OCI-LY1 (cell line): Measurements from ENCODE around the gene MDN1.

ENCODE experiments used
- H2AFZ ChIP-seq: fragments of 200-600 bp; sonication (generic), shearing (Covaris generic); 2 replicates; pipeline ENCODE4 v1.6.0; 2014; ENCODE audit warnings: antibody characterized with exemption, mild to moderate bottlenecking, low read length
- H3F3A ChIP-seq: fragments of 200-600 bp; sonication (generic), shearing (Covaris generic); 2 replicates; pipeline ENCODE4 v1.6.0; 2014; ENCODE audit warnings: mild to moderate bottlenecking, antibody characterized with exemption, low read length, moderate library complexity; ENCODE audit not compliant: insufficient read depth
- H3K27ac ChIP-seq: fragments of 200-600 bp; sonication (generic); 2 replicates; pipeline ENCODE4 v1.5.1; 2014; ENCODE audit warnings: low read length, mixed run types, mild to moderate bottlenecking, low read depth; ENCODE audit not compliant: poor library complexity, severe bottlenecking
- H3K27me3 ChIP-seq: fragments of 200-600 bp; sonication (generic); 2 replicates; pipeline ENCODE4 v1.6.0; 2014; ENCODE audit warnings: antibody characterized with exemption, mild to moderate bottlenecking, low read length, moderate library complexity; ENCODE audit not compliant: insufficient read depth
- H3K36me3 ChIP-seq: fragments of 200-600 bp; sonication (generic); 2 replicates; pipeline ENCODE4 v1.6.1; 2014; ENCODE audit warnings: mild to moderate bottlenecking, antibody characterized with exemption, low read length, moderate library complexity, mixed read lengths; ENCODE audit not compliant: insufficient read depth
- H3K4me1 ChIP-seq: fragments of 200-600 bp; sonication (generic); 2 replicates; pipeline ENCODE4 v1.5.1; 2014; ENCODE audit warnings: mild to moderate bottlenecking, low read length, moderate library complexity; ENCODE audit not compliant: insufficient read depth, severe bottlenecking
- H3K4me2 ChIP-seq: fragments of 200-600 bp; sonication (generic), shearing (Covaris generic); 2 replicates; pipeline ENCODE4 v1.6.1; 2014; ENCODE audit warnings: low read length
- H3K4me3 ChIP-seq: fragments of 200-600 bp; sonication (generic); 2 replicates; pipeline ENCODE4 v1.5.1; 2014; ENCODE audit warnings: low read length, low read depth, mild to moderate bottlenecking, mixed read lengths; ENCODE audit not compliant: poor library complexity, severe bottlenecking
- H3K79me2 ChIP-seq: fragments of 200-600 bp; shearing (Covaris generic); 2 replicates; pipeline ENCODE4 v1.6.1; 2016; ENCODE audit warnings: mixed run types, low read length, mixed read lengths; ENCODE audit not compliant: insufficient read depth
- H3K9ac ChIP-seq: fragments of 200-600 bp; sonication (generic), shearing (Covaris generic); 2 replicates; pipeline ENCODE4 v1.6.1; 2014; ENCODE audit warnings: mild to moderate bottlenecking, low read length, mixed read lengths
- H3K9me2 ChIP-seq: fragments of 200-600 bp; sonication (generic), shearing (Covaris generic); 2 replicates; pipeline ENCODE4 v1.6.1; 2014; ENCODE audit warnings: low read depth, mild to moderate bottlenecking, low read length, mixed read lengths
- H3K9me3 ChIP-seq: fragments of 200-600 bp; shearing (Covaris generic); 2 replicates; pipeline ENCODE4 v1.6.1; 2014; ENCODE audit warnings: low read length, mixed read lengths
- H4K20me1 ChIP-seq: fragments of 200-600 bp; sonication (generic), shearing (Covaris generic); 2 replicates; pipeline ENCODE4 v1.6.0; 2016; ENCODE audit warnings: mild to moderate bottlenecking, low read length; ENCODE audit not compliant: insufficient read depth
- CTCF ChIP-seq: fragments of 200-600 bp; sonication (generic), shearing (Covaris generic); IDR thresholded peaks from 2 replicates; pipeline ENCODE4 v1.5.1; 2017; ENCODE audit warnings: mild to moderate bottlenecking, antibody characterized with exemption, low read length, moderate library complexity, mixed read lengths
- EZH2 ChIP-seq: fragments of 200-600 bp; sonication (generic), shearing (Covaris generic); IDR thresholded peaks from 2 replicates; pipeline ENCODE4 v1.8.0; 2017; ENCODE audit warnings: borderline replicate concordance, mixed run types, mild to moderate bottlenecking, antibody characterized with exemption, low read length, moderate library complexity, mixed read lengths

MDN1 gene

GRCh38 chr6:89797317-89797716 is 22.3 kb downstream of the MDN1 start:
- Histone ChIP-seq H3K9me2 (no peaks in the 10 kb centered on the region), H3K9me3 (no peaks in the 10 kb centered on the region), H3K36me3 (peaks cover 74% of the 10 kb centered on the region), H3F3A (no peaks in the 10 kb centered on the region), H3K27me3 (no peaks in the 10 kb centered on the region), H3K79me2 (no peaks in the 10 kb centered on the region), H3K4me2 (no peak overlapping the region), H3K9ac (no peak overlapping the region), H2AFZ (no peak overlapping the region), H3K4me1 (peaks cover 19% of the 10 kb centered on the region), H4K20me1 (no peaks in the 10 kb centered on the region), H3K27ac (no peak overlapping the region), H3K4me3 (no peak overlapping the region)
- no peak for TF ChIP-seq EZH2
- TF ChIP-seq CTCF: no peak

GRCh38 chr6:89794324-89794723 is 25.3 kb downstream of the MDN1 start:
- Histone ChIP-seq H3K4me3 (no peak overlapping the region), H3K4me1 (peaks cover 19% of the 10 kb centered on the region), H3K79me2 (no peaks in the 10 kb centered on the region), H2AFZ (no peak overlapping the region), H3K27me3 (no peaks in the 10 kb centered on the region), H3K9me3 (no peaks in the 10 kb centered on the region), H4K20me1 (no peaks in the 10 kb centered on the region), H3K9me2 (no peaks in the 10 kb centered on the region), H3K27ac (peak overlapping the region; percentile 25), H3K4me2 (0 out of 2 replicates have a peak overlapping the region, but pooled peaks have one; percentile 19), H3F3A (no peaks in the 10 kb centered on the region), H3K9ac (no peak overlapping the region), H3K36me3 (peaks cover 73% of the 10 kb centered on the region)
- TF ChIP-seq CTCF: no peak
- TF ChIP-seq EZH2: no peak

GRCh38 chr6:89793586-89793985 is 26.0 kb downstream of the MDN1 start:
- TF ChIP-seq CTCF: no peak
- no peak for TF ChIP-seq EZH2
- Histone ChIP-seq H3K27me3 (no peaks in the 10 kb centered on the region), H3K4me2 (no peak overlapping the region), H2AFZ (no peak overlapping the region), H3K27ac (peak overlapping the region; percentile 16), H3K4me1 (peaks cover 19% of the 10 kb centered on the region), H3F3A (no peaks in the 10 kb centered on the region), H3K9me2 (no peaks in the 10 kb centered on the region), H3K36me3 (peaks cover 71% of the 10 kb centered on the region), H3K9ac (no peak overlapping the region), H3K9me3 (no peaks in the 10 kb centered on the region), H4K20me1 (no peaks in the 10 kb centered on the region), H3K79me2 (no peaks in the 10 kb centered on the region), H3K4me3 (no peak overlapping the region)
